Bronchial smooth muscle cell (primary cell): ENCODE results near the gene SCN4A. TPM values are rescaled to one million over a fixed set of nuclear protein-coding genes. Genes with fewer than 3 reads are reported as not detected.

Source experiments
- total RNA-seq: library from RNA; depleted of rRNA; stranded (reverse); fragments of >200 nt; gene quantifications from 2 replicates; pipeline ENCODE4 v1.2.1, GENCODE V29; 2014

Gene SCN4A
- total RNA-seq = 0.09 and 0.16 TPM in 2 replicates

DNA sequence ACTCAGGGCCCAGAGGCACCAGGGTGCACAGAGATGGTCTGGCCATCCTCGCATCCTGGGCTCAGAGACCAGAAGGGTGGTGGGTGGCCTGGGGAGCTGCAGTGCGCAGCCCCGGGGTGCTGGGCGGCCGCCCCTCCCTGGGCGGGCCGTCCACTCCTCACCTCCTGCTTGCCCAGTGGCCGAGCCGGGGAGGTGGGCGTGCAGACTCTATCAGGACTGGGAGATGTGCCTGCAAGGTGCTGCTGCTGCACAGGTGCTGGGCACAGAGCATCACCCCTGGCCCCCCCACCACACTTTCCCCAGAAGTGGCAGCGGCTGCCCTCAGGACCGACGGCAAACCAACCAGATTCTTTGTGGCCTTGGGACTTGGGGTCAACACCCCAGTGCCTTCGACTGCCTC is at the start of gene SCN4A:
TSS of gene SCN4A (minus strand) at position 123 of the 400 bp plus-strand sequence. CDS start at position 46, 77 bp downstream.

DNA sequence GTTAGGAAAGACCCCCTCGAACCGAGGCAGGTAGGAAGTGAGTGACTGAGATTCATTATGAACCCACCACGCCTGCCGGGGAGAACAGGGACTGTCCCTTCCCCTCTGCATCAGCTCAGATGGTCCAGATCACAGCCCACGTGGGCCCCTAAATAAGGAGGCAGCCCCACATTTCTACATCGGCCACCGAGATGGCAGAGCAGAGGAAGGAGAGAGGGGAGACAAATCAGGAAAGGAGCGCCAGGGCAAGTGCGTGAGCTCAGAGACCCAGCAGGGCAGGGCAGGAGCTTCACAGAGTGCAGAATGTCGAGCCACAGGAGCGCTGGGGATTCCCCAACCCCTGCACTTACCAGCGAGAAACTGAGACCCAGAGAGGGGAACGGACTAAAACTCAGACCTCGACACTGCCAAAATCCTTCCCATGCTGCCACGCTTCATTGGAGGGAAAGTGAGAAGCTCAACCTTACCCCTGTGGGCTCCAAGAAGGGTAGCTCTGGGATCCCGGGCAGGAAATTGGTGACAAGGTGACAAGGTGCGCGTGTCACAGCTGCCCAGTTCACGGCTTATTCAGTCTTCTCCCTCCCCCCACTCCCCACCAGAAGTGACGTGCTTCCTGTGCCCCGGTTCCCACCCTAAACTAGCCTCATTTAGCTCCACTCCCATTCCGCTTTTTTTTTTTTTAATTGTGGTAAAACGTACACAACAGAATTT is 47.5 kb upstream of the SCN4A start, which contains the start of gene ICAM2:
TSS of gene ICAM2 (minus strand) at position 578 of the 711 bp plus-strand sequence. CDS start 13,942 bp downstream, outside the sequence.

DNA sequence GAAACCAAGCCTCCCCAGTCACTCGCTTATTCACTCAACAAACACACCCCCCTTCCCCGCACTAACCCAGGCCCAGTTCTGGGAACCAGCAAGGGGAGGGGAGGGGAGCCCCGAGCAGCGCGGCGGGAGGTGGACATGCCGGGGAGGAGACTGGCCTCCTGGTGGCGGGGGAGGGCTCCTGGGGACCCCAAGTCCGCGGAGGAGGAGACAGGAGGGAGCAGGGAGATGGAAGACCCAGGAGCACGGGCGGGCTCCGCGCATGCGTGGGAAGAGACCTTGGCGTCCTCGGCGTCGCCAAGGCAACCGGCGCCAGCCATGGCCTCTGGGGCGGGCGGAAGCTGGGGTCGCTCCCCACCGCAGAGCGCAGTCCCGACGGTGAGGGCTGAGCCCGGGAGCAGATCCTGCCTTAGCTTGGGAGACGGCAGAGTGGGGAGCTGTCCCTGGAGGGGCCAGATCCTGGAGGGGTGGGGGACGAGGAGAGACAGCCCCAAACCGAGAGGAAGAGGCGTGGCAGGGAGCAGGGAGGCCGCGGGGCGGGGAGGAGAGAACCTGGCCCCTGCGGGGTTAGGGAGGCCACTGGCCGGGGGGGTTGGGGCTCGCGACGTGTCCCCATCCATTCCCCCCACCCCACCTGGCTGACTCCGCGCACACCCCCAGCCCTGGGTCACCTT is 25.5 kb upstream of the SCN4A start, which contains the start of gene PRR29:
TSS of gene PRR29 (plus strand) at position 302 of the 671 bp plus-strand sequence. CDS start at position 316, 14 bp downstream.

DNA sequence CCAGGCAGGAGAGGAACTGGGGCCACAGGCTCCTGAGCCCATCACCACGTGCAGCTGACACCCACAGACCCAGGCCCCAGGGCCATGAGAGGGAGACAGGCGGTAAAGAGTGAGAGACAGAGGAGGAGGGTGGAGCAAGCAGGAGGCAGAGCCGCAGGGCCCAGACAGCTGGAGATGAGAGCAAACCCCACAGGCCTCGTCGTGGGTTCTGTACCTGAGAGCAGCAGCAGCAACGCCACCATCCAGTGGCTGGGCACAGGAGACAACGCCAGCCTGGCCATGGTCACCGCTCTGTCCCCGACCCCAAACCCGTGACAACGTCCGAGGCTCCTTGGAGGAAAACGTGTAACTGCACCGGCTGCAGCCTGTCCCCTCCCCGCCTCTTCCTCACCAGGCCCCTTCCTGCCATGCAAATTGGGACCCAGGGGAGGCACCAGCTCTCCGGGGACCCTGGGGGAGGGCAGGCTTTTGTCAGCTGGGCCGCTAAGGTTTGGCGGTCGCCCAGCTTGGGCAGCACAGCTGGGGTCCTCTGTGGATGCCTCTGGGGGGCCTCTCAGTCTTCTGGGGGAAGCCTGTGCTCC is 40.6 kb downstream of the SCN4A start, which contains the start of gene CD79B:
TSS of gene CD79B (minus strand) at position 351 of the 581 bp plus-strand sequence. CDS start at position 281, 70 bp downstream.

DNA sequence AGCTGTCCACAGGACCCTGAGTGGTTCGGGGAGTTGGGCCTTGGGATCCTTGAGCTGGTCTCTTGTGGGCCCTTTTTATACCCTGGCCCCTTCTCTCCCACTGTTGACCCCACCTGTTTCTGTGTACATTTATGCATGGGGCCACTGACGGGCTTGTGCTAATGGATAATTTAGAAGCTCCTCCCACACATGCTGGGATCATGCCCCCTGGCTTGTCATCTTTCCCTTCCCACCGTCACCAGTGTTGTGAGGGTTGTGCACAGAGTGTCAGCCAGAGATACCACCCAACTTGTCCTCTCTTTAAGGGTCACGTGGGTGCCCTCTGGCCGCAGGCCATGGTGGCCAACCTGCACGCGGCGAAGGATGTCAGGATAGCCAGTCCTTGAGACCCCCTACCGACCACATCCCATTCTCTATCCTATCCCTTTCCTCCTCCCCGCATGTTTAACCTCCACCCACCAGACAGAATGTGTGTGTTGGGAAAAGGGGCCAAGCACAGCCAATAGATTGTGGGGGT is 53.9 kb downstream of the SCN4A start, which contains the start of gene GH1:
TSS of gene GH1 (minus strand) at position 51 of the 517 bp plus-strand sequence. CDS start 63 bp downstream, outside the sequence.

DNA sequence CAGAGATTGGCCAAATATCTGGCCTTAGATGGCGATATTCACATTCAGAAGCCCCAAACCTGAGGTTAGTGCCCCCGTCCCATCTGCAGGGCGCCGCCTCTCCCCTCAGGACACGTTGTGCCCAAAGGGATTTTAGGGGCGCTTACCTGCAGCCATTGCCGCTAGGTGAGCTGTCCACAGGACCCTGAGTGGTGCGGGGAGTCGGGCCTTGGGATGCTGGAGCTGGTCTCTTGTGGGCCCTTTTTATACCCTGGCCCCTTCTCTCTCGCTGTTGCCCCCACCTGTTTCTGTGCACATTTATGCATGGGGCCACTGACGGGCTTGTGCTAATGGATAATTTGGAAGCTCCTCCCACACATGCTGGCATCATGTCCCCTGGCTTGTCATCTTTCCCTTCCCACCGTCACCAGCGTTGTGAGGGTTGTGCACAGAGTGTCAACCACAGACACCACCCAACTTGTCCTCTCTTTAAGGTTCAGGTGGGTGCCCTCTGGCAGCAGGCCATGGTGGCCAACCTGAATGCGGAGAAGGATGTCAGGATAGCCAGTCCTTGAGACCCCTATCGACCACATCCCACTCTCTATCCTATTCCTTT is 61.6 kb downstream of the SCN4A start, which contains the start of gene CSHL1:
TSS of gene CSHL1 (minus strand) at position 218 of the 595 bp plus-strand sequence. CDS start at position 156, 62 bp downstream.

DNA sequence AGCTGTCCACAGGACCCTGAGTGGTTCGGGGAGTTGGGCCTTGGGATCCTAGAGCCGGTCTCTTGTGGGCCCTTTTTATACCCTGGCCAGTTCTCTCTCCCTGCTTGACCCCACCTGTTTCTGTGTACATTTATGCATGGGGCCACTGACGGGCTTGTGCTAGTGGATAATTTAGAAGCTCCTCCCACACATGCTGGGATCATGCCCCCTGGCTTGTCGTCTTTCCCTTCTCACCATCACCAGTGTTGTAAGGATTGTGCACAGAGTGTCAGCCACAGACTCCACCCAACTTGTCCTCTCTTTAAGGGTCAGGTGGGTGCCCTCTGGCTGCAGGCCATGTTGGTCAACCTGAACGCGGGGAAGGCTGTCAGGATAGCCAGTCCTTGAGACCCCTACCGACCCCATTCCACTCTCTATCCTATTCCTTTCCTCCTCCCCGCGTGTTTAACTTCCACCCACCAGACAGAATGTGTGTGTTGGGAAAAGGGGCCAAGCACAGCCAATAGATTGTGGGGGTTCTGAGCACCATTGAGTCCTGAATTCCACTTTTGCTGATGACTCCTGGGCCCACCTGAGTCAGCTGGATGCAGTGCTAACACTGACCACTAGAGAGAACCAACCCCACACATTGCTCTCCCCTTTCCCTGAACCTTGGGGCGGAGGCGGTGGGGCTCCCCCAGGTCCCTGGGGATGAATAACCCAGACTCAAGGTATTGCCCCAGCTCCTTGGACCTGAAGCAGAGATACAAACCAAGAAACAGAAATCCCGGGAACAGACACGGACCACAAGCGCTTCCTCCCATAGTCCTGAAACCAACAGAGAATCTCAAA is 76.0 kb downstream of the SCN4A start, which contains the start of gene CSH1:
TSS of gene CSH1 (minus strand) at position 51 of the 831 bp plus-strand sequence. CDS start 63 bp downstream, outside the sequence.

Other genes with a start within 250 kb of the SCN4A start
- 17.3 and 19.7 TPM in 2 replicates for gene STRADA, start 231.1 kb downstream of the SCN4A start, total RNA-seq
- gene CCDC47, start 199.3 kb downstream of the SCN4A start, total RNA-seq = 52.5 and 59.6 TPM in 2 replicates
- gene DDX42, start 198.7 kb downstream of the SCN4A start, total RNA-seq = 58.6 and 60.1 TPM in 2 replicates
- 84.7 and 92.4 TPM in 2 replicates for gene PSMC5, start 145.5 kb downstream of the SCN4A start, total RNA-seq
- 61.0 and 66.5 TPM in 2 replicates for gene FTSJ3, start 145.3 kb downstream of the SCN4A start, total RNA-seq
- gene SMARCD2, start 130.2 kb downstream of the SCN4A start, total RNA-seq = 73.2 and 101 TPM in 2 replicates
- not detected in 2 replicates for gene CSH2, start 99.2 kb downstream of the SCN4A start, total RNA-seq
- gene GH2, start 91.0 kb downstream of the SCN4A start, total RNA-seq = not detected in 2 replicates
- gene CSH1, start 76.3 kb downstream of the SCN4A start, total RNA-seq = not detected in 2 replicates
- gene CSHL1, start 61.7 kb downstream of the SCN4A start, total RNA-seq = 0.16 TPM in 1 of 2 replicates, not detected in the other
- gene GH1, start 54.1 kb downstream of the SCN4A start, total RNA-seq = not detected in 2 replicates
- gene CD79B, start 40.6 kb downstream of the SCN4A start, total RNA-seq = 0.09 and 0.16 TPM in 2 replicates
- gene PRR29, start 25.4 kb upstream of the SCN4A start, total RNA-seq = 0.47 and 0.52 TPM in 2 replicates
- 0.26 and 0.32 TPM in 2 replicates for gene ICAM2, start 47.7 kb upstream of the SCN4A start, total RNA-seq
- gene ERN1, start 157.2 kb upstream of the SCN4A start, total RNA-seq = 4.3 and 7.8 TPM in 2 replicates